ENCODE results near the gene ROR2. TPM values are rescaled to one million over a fixed set of nuclear protein-coding genes. Genes with fewer than 3 reads are reported as not detected.
"Not testable (repeated sequence)": the region's sequence is repeated elsewhere in the genome, so short reads cannot be mapped to it uniquely, and the experiment has no call there.

The ROR2 gene
- total and polyA plus RNA-seq, 10 donors, result 0.65 to 15.6 (median 6.0) TPM

DNA sequence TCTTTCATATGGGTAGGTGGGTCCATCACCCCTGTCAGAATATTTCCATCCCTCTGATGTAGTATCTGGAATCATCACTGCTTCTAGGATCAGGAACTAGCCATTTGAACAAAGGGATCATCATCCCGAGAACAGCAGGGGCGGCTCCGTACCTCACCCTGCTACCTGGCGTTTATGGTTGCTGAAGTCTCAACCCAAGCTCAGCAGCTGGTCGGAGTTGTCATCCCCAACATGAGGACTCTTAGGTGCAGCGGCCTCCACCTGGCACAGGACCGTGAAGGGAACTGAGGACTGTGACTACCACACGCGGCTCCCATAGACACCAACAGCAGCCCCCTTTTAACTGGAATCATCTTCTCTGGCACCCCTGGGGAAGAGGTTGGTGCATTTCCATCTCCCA is 35.1 kb downstream of the ROR2 start:
- intact Hi-C loops (cut with DNase I; ENCODE audit: low total_unique reads), result no loop called here
- 94 to 99% (median 95%) methylated on average over 8 to 9 of the region's 9 CpGs for WGBS, 5 donors

DNA sequence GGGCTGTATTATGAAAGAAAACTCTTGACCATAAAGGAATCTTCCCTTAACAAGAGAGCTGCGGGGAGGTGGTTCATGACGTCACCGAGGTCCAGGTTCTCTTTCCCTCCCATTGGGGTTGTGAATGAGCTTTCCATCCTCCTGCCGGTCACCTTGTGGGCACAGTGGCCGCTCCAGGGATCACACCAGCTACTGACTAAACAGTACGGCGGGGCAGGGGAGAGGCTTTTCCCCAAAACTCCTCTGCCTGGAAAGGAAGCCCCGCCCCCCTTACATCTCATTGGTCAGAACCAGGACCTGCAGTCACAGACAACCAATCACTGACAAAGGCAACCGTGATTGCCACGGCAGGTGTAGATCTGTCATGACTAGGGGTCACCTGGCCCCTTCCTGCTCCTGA is 35.6 kb downstream of the ROR2 start:
- no peaks in the 10 kb centered on the region for H3K36me3 ChIP-seq
- no peaks in the 10 kb centered on the region for H3K4me1 ChIP-seq
- WGBS, 5 donors, result 88 to 94% (median 93%) methylated on average over 9 to 10 of the region's 10 CpGs
- peaks cover 0 to 14% (median 0%) of the 10 kb centered on the region in 7 donors for H3K27me3 ChIP-seq (replicated peaks in 1 of 7)
- no peak overlapping the region for H3K27ac ChIP-seq
- H3K4me3 ChIP-seq, result no peak overlapping the region
- no peak for DNase-seq
- no peaks in the 10 kb centered on the region for H3K9me3 ChIP-seq
- intact Hi-C loops (cut with DNase I; ENCODE audit: low total_unique reads), result no loop called here
- no peak for TF ChIP-seq POLR2A (IDR thresholded peaks at IDR 0.05)

More for the DNA sequence above, 35.1 kb downstream of the ROR2 start:
- no peaks in the 10 kb centered on the region for H3K9me3 ChIP-seq
- no peaks in the 10 kb centered on the region for H3K4me1 ChIP-seq
- no peak for TF ChIP-seq POLR2A (IDR thresholded peaks at IDR 0.05)
- TF ChIP-seq, protein P1, sequence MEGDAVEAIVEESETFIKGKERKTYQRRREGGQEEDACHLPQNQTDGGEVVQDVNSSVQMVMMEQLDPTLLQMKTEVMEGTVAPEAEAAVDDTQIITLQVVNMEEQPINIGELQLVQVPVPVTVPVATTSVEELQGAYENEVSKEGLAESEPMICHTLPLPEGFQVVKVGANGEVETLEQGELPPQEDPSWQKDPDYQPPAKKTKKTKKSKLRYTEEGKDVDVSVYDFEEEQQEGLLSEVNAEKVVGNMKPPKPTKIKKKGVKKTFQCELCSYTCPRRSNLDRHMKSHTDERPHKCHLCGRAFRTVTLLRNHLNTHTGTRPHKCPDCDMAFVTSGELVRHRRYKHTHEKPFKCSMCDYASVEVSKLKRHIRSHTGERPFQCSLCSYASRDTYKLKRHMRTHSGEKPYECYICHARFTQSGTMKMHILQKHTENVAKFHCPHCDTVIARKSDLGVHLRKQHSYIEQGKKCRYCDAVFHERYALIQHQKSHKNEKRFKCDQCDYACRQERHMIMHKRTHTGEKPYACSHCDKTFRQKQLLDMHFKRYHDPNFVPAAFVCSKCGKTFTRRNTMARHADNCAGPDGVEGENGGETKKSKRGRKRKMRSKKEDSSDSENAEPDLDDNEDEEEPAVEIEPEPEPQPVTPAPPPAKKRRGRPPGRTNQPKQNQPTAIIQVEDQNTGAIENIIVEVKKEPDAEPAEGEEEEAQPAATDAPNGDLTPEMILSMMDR (IDR thresholded peaks at IDR 0.05 in 8 of 11, conservative IDR thresholded peaks at IDR 0.05 in 3 of 11), result no peak
- TF ChIP-seq POLR2AphosphoS5 (IDR thresholded peaks at IDR 0.05), result no peak
- H3K36me3 ChIP-seq, result no peaks in the 10 kb centered on the region
- no peak overlapping the region for H3K27ac ChIP-seq
- H3K27me3 ChIP-seq (replicated peaks in 1 of 7), result peaks cover 0 to 20% (median 0%) of the 10 kb centered on the region in 7 donors
- DNase-seq, result no peak
- no peak overlapping the region for H3K4me3 ChIP-seq

DNA sequence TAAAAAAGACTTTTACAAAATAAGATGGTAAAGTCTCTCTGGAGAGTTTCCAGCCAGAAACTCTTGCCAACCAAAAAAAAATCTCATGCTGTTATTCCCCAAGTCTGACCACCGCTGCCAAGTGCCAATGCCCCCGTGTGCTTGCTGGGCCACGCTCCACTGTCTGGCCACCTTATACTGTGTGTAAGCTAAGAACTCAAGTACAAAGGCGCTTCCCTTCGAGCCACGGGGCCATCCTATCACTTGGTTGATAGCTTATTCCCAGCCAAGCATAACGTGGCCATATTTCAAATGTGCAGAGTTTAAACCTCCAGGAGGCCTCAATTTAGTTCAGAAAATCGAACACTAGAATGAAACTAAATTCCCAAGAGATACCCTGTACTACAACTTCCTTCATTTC is 36.0 kb downstream of the ROR2 start:
- Histone ChIP-seq H3K36me3 (no peaks in the 10 kb centered on the region), H3K9me3 (no peaks in the 10 kb centered on the region), H3K4me3 (no peak overlapping the region), H3K27ac (no peak overlapping the region), H3K27me3 (replicated peaks in 1 of 7) (peaks cover 0 to 13% (median 0%) of the 10 kb centered on the region in 7 donors), H3K4me1 (no peaks in the 10 kb centered on the region)
- DNase-seq, result no peak
- TF ChIP-seq POLR2AphosphoS5 (IDR thresholded peaks at IDR 0.05), result no peak
- TF ChIP-seq, protein P1 (IDR thresholded peaks at IDR 0.05 in 8 of 11, conservative IDR thresholded peaks at IDR 0.05 in 3 of 11), result no peak
- no peak for TF ChIP-seq POLR2A (IDR thresholded peaks at IDR 0.05)
- 80 to 88% (median 85%) methylated on average over 8 of the region's 8 CpGs for WGBS, 5 donors
- intact Hi-C loops (cut with DNase I; ENCODE audit: low total_unique reads), result no loop called here

DNA sequence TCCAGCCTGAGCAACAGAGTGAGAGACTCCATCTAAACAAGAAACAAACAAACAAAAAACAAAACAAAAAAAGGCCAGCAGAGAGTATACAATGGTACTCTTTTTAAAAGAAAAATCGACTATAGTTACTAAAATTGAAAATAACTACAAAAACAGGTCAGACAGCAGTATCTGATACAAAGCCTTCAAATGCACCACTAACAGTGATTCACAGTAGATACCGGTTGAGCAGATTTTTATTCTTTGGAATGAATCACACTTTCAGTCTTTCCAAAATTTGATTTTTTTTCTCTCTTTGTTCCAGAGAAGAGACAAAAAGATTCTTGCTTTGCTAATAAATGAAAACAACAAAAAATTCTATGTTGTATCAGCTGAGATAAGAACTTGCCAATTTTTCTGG is 36.9 kb downstream of the ROR2 start:
- Histone ChIP-seq H3K4me3 (no peak overlapping the region), H3K9me3 (no peaks in the 10 kb centered on the region), H3K36me3 (no peaks in the 10 kb centered on the region), H3K27ac (no peak overlapping the region), H3K4me1 (no peaks in the 10 kb centered on the region), H3K27me3 (replicated peaks in 1 of 7) (peaks cover 0 to 13% (median 0%) of the 10 kb centered on the region in 7 donors)
- WGBS, 5 donors, result 77 to 89% (median 87%) methylated on average over 2 of the region's 2 CpGs
- no peak for DNase-seq
- intact Hi-C loops (cut with DNase I; ENCODE audit: low total_unique reads), result no loop called here
- no peak for TF ChIP-seq POLR2AphosphoS5 (IDR thresholded peaks at IDR 0.05)
- no peak for TF ChIP-seq POLR2A (IDR thresholded peaks at IDR 0.05)
- TF ChIP-seq, protein P1 (IDR thresholded peaks at IDR 0.05 in 8 of 11, conservative IDR thresholded peaks at IDR 0.05 in 3 of 11), result no peak

DNA sequence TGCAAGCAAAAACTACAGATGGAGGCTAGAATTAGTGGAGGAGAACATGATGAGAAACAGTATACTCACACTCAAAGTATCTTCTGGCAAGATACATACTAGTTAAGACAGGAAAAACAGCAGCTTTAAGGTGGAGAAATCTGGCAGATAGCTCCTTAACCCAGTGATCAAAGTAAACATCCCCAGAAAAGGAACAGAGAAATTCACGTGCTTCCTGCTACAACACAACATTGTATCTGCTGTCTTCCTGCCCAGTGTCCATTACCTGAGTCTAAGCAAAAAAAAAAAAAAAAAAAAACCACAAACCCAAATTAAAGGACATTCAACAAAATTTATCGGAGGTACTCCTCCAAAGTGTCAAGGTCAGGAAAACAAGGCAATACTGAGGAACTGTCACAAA is 38.4 kb downstream of the ROR2 start:
- H3K36me3 ChIP-seq, result no peaks in the 10 kb centered on the region
- no peak for DNase-seq
- intact Hi-C loops (cut with DNase I; ENCODE audit: low total_unique reads), result no loop called here
- H3K9me3 ChIP-seq, result no peaks in the 10 kb centered on the region
- no peak overlapping the region for H3K4me3 ChIP-seq
- no peak overlapping the region for H3K27ac ChIP-seq
- peaks cover 0 to 18% (median 0%) of the 10 kb centered on the region in 7 donors for H3K27me3 ChIP-seq (replicated peaks in 1 of 7)
- peaks cover 0 to 9% (median 3%) of the 10 kb centered on the region in 6 donors for H3K4me1 ChIP-seq
- WGBS, 5 donors, result 41 to 56% (median 52%) methylated on average over 2 of the region's 2 CpGs
- no peak for TF ChIP-seq POLR2A (IDR thresholded peaks at IDR 0.05)
- TF ChIP-seq, protein P1 (IDR thresholded peaks at IDR 0.05 in 8 of 11, conservative IDR thresholded peaks at IDR 0.05 in 3 of 11), result no peak
- no peak for TF ChIP-seq POLR2AphosphoS5 (IDR thresholded peaks at IDR 0.05)

DNA sequence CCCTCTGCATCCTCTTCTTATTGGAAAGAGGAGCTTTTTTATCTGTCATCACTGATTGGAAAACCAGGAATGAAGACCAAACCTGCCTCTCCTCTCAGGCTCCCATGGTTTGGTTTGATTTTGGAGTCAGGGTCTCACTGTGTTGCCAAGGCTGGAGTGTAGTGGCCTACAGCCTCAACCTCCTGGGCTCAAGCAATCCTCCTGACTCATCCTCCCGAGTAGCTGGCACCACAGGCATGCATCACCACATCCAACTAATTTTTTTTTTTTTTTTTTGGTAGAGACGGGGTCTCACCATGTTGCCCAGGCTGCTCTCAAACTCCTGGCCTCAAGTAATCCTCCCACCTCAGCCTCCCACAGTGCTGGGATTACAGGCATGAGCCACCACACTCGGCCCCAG is 40.8 kb downstream of the ROR2 start:
- H3K4me1 ChIP-seq, result peaks cover 0 to 21% (median 9%) of the 10 kb centered on the region in 6 donors
- H3K27ac ChIP-seq; intact Hi-C loops (cut with DNase I; ENCODE audit: low total_unique reads); DNase-seq; H3K4me3 ChIP-seq; H3K9me3 ChIP-seq; H3K36me3 ChIP-seq: not testable (repeated sequence)
- peaks cover 0 to 19% (median 0%) of the 10 kb centered on the region in 7 donors for H3K27me3 ChIP-seq (replicated peaks in 1 of 7)
- 75 to 88% (median 82%) methylated on average over 3 of the region's 3 CpGs for WGBS, 5 donors
